ENCODE results near the gene IGSF3. TPM values are rescaled to one million over a fixed set of nuclear protein-coding genes. Genes with fewer than 3 reads are reported as not detected.

Gene IGSF3
- total and polyA plus RNA-seq, 7 experiments from 2014 or later, result 0.04 to 0.63 (median 0.16) TPM; not detected in 3

- DNase-seq (no peak), ATAC-seq (no peak)
- H3K9me3 ChIP-seq (ENCODE audit: control insufficient read depth in 2 of 3, low read length in 3 of 3), result no peaks in the 10 kb centered on the region
- Mint-ChIP-seq H3K4me1 (peaks cover 0 to 21% (median 0%) of the 10 kb centered on the region in 7 donors), H3K27me3 (no peaks in the 10 kb centered on the region), H3K27ac (no peak overlapping the region), H3K9me3 (peaks cover 0 to 12% (median 0%) of the 10 kb centered on the region in 11 donors), H3K4me3 (no peak overlapping the region), H3K36me3 (peaks cover 3 to 67% (median 23%) of the 10 kb centered on the region in 5 donors)
- ChIA-PET CTCF (no interaction called here), POLR2A (interaction anchor here (0.8 kb wide), 1 partner anchor 1886 kb away, joined by 3 read pairs; no protein-coding TSS in a partner anchor)
- no peak overlapping the region for H3K27ac ChIP-seq (ENCODE audit: low read depth, low read length)
- no peaks in the 10 kb centered on the region for H3K36me3 ChIP-seq (ENCODE audit: control insufficient read depth in 2 of 3, insufficient read depth in 3 of 3, low read length in 3 of 3)
- no peaks in the 10 kb centered on the region for H3K4me1 ChIP-seq (ENCODE audit: control insufficient read depth in 2 of 2, insufficient read depth in 2 of 2, low read length in 2 of 2)
- H3K27me3 ChIP-seq (ENCODE audit: control insufficient read depth in 2 of 2, insufficient read depth in 2 of 2, low read length in 2 of 2), result no peaks in the 10 kb centered on the region
- intact Hi-C loops (cut with micrococcal nuclease), result no loop called here
- no peak overlapping the region for H3K4me3 ChIP-seq (ENCODE audit: low read length)
Observed at GRCh38 chr1:116531917-116532316, 135.6 kb downstream of the IGSF3 start.

GRCh38 chr1:116529681-116530080, 137.9 kb downstream of the IGSF3 start:
- POLR2A ChIA-PET, result no interaction called here
- Mint-ChIP-seq H3K4me3 (no peak overlapping the region), H3K27me3 (no peaks in the 10 kb centered on the region), H3K9me3 (peaks cover 0 to 23% (median 0%) of the 10 kb centered on the region in 11 donors), H3K36me3 (peaks cover 0 to 75% (median 19%) of the 10 kb centered on the region in 5 donors), H3K27ac (no peak overlapping the region), H3K4me1 (peaks cover 0 to 19% (median 0%) of the 10 kb centered on the region in 7 donors)
- ATAC-seq (no peak), DNase-seq (no peak)
- CTCF ChIA-PET, result interaction anchor here (0.6 to 0.7 kb wide), 2 partner anchors 8 to 31 kb away, joined by 3 read pairs; no protein-coding TSS in a partner anchor
- Histone ChIP-seq H3K36me3 (ENCODE audit: control insufficient read depth in 2 of 3, insufficient read depth in 3 of 3, low read length in 3 of 3) (no peaks in the 10 kb centered on the region), H3K27ac (ENCODE audit: low read depth, low read length) (no peak overlapping the region), H3K9me3 (ENCODE audit: control insufficient read depth in 2 of 3, low read length in 3 of 3) (no peaks in the 10 kb centered on the region), H3K4me1 (ENCODE audit: control insufficient read depth in 2 of 2, insufficient read depth in 2 of 2, low read length in 2 of 2) (no peaks in the 10 kb centered on the region), H3K4me3 (ENCODE audit: low read length) (no peak overlapping the region), H3K27me3 (ENCODE audit: control insufficient read depth in 2 of 2, insufficient read depth in 2 of 2, low read length in 2 of 2) (no peaks in the 10 kb centered on the region)
- intact Hi-C loops (cut with micrococcal nuclease), result no loop called here

GRCh38 chr1:116529199-116529631, 138.3 kb downstream of the IGSF3 start:
- Histone ChIP-seq H3K4me3 (ENCODE audit: low read length) (no peak overlapping the region), H3K36me3 (ENCODE audit: control insufficient read depth in 2 of 3, insufficient read depth in 3 of 3, low read length in 3 of 3) (no peaks in the 10 kb centered on the region), H3K9me3 (ENCODE audit: control insufficient read depth in 2 of 3, low read length in 3 of 3) (no peaks in the 10 kb centered on the region), H3K4me1 (ENCODE audit: control insufficient read depth in 2 of 2, insufficient read depth in 2 of 2, low read length in 2 of 2) (no peaks in the 10 kb centered on the region), H3K27me3 (ENCODE audit: control insufficient read depth in 2 of 2, insufficient read depth in 2 of 2, low read length in 2 of 2) (no peaks in the 10 kb centered on the region), H3K27ac (ENCODE audit: low read depth, low read length) (no peak overlapping the region)
- ChIA-PET POLR2A (no interaction called here), CTCF (no interaction called here)
- peaks cover 0 to 23% (median 0%) of the 10 kb centered on the region in 11 donors for H3K9me3 Mint-ChIP-seq
- ATAC-seq (no peak), DNase-seq (no peak)
- no peak overlapping the region for H3K4me3 Mint-ChIP-seq
- H3K27me3 Mint-ChIP-seq, result no peaks in the 10 kb centered on the region
- intact Hi-C loops (cut with micrococcal nuclease), result no loop called here
- H3K36me3 Mint-ChIP-seq, result peaks cover 0 to 73% (median 19%) of the 10 kb centered on the region in 5 donors
- no peak overlapping the region for H3K27ac Mint-ChIP-seq
- H3K4me1 Mint-ChIP-seq, result peaks cover 0 to 19% (median 0%) of the 10 kb centered on the region in 7 donors

GRCh38 chr1:116528329-116529083, 139.0 kb downstream of the IGSF3 start:
- ATAC-seq, result no peak
- H3K27ac Mint-ChIP-seq, result no peak overlapping the region
- no peak overlapping the region for H3K4me3 ChIP-seq (ENCODE audit: low read length)

GRCh38 chr1:116525440-116525839, 142.1 kb downstream of the IGSF3 start:
- ATAC-seq (no peak), DNase-seq (no peak)
- Histone ChIP-seq H3K27me3 (ENCODE audit: control insufficient read depth in 2 of 2, insufficient read depth in 2 of 2, low read length in 2 of 2) (no peaks in the 10 kb centered on the region), H3K4me3 (ENCODE audit: low read length) (no peak overlapping the region), H3K36me3 (ENCODE audit: control insufficient read depth in 2 of 3, insufficient read depth in 3 of 3, low read length in 3 of 3) (no peaks in the 10 kb centered on the region), H3K9me3 (ENCODE audit: control insufficient read depth in 2 of 3, low read length in 3 of 3) (no peaks in the 10 kb centered on the region), H3K27ac (ENCODE audit: low read depth, low read length) (no peak overlapping the region), H3K4me1 (ENCODE audit: control insufficient read depth in 2 of 2, insufficient read depth in 2 of 2, low read length in 2 of 2) (no peaks in the 10 kb centered on the region)
- peak overlapping the region in 1 of 10 donors; percentile 6 for H3K4me3 Mint-ChIP-seq
- H3K4me1 Mint-ChIP-seq, result peaks cover 0 to 4% (median 0%) of the 10 kb centered on the region in 7 donors
- POLR2A ChIA-PET, result no interaction called here
- H3K27me3 Mint-ChIP-seq, result no peaks in the 10 kb centered on the region
- CTCF ChIA-PET, result no interaction called here
- intact Hi-C loops (cut with micrococcal nuclease), result no loop called here
- H3K9me3 Mint-ChIP-seq, result peaks cover 0 to 23% (median 0%) of the 10 kb centered on the region in 11 donors
- H3K27ac Mint-ChIP-seq, result no peak overlapping the region
- peaks cover 0 to 66% (median 8%) of the 10 kb centered on the region in 5 donors for H3K36me3 Mint-ChIP-seq

More at GRCh38 chr1:116528329-116529083, 139.0 kb downstream of the IGSF3 start:
- Histone ChIP-seq H3K9me3 (ENCODE audit: control insufficient read depth in 2 of 3, low read length in 3 of 3) (no peaks in the 10 kb centered on the region), H3K36me3 (ENCODE audit: control insufficient read depth in 2 of 3, insufficient read depth in 3 of 3, low read length in 3 of 3) (no peaks in the 10 kb centered on the region), H3K27ac (ENCODE audit: low read depth, low read length) (no peak overlapping the region), H3K27me3 (ENCODE audit: control insufficient read depth in 2 of 2, insufficient read depth in 2 of 2, low read length in 2 of 2) (no peaks in the 10 kb centered on the region), H3K4me1 (ENCODE audit: control insufficient read depth in 2 of 2, insufficient read depth in 2 of 2, low read length in 2 of 2) (no peaks in the 10 kb centered on the region)
- POLR2A ChIA-PET, result no interaction called here
- Mint-ChIP-seq H3K36me3 (peaks cover 0 to 69% (median 14%) of the 10 kb centered on the region in 5 donors), H3K9me3 (peaks cover 0 to 23% (median 0%) of the 10 kb centered on the region in 11 donors), H3K4me3 (no peak overlapping the region), H3K4me1 (peaks cover 0 to 12% (median 0%) of the 10 kb centered on the region in 7 donors), H3K27me3 (no peaks in the 10 kb centered on the region)
- no peak for DNase-seq
- CTCF ChIA-PET, result no interaction called here
- intact Hi-C loops (cut with micrococcal nuclease), result no loop called here

Small RNA genes lying within 50 kb of the gene (microRNA-seq; reads per million reads assigned to microRNA genes)
- gene MIR320B1 (ENCODE audit: borderline microRNAs expressed) (not detected), gene MIR548AC (ENCODE audit: borderline microRNAs expressed) (not detected)

Other genes with a start within 250 kb of the IGSF3 start
- 10 to 100 TPM in 2 of 5 experiments, 1 to 10 TPM in 3; 3.3 to 35.0 (median 4.4) TPM for gene CD58, start 96.7 kb downstream of the IGSF3 start, total RNA-seq
- gene CD58, start 96.7 kb downstream of the IGSF3 start, polyA plus RNA-seq, result 1 to 10 TPM; 1.3 to 2.8 TPM
- 100 to 1,000 TPM; 105 to 307 (median 174) TPM for gene CD2, start 86.7 kb upstream of the IGSF3 start, total RNA-seq
- gene CD2, start 86.7 kb upstream of the IGSF3 start, polyA plus RNA-seq, result 100 to 1,000 TPM; 195 to 217 TPM
- 1 to 10 TPM in 4 of 5 experiments, under 1 TPM in 1; 1.00 to 5.6 (median 1.5) TPM for gene PTGFRN, start 242.2 kb upstream of the IGSF3 start, total RNA-seq
- gene PTGFRN, start 242.2 kb upstream of the IGSF3 start, polyA plus RNA-seq, result 1 to 10 TPM in 1 of 2 donors, under 1 TPM in 1; 0.22 to 1.0 TPM